HUDEP-2 (cell line): ENCODE measurements around the gene MAZ.
A peak's percentile ranks its signal among the peaks of the same experiment; 100 is the strongest.
"Not testable (repeated sequence)": the region's sequence is repeated elsewhere in the genome, so short reads cannot be mapped to it uniquely, and the experiment has no call there.

Source experiments
- DNase-seq, 76 experiments: peaks; one replicate each; lab custom pipeline; 2025; ENCODE audit not compliant: unreplicated experiment in 76 of 76; lab: John Stamatoyannopoulos, UW

MAZ gene

GRCh38 chr16:29806099-29806579 lies at the start of gene MAZ:
MAZ (plus strand) TSS chr16:29806529; CDS start chr16:29806702, 173 bp downstream.
- peak in 24 of 76 experiments; percentile 20 to 90 (median 69) for DNase-seq

DNA sequence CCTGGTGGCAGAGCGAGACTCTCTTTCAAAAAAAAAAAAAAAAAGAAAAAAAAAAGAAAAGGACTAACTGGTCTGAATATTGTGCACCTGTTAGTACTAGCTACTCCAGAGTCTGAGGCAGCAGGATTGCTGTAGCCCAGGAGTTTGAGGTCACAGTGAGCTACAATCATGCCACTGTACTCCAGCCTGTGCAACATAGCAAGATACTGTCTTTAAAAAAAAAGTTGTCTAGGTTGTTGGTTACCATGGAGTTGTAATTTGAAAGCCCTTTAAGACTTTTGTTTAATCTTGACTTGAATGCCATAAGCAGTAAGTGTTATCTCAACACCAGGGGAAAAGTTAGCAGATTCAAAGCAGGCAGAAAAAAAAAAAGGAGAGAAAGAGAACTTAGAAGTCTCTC lies 49.7 kb upstream of the MAZ start:
- no peak for DNase-seq

DNA sequence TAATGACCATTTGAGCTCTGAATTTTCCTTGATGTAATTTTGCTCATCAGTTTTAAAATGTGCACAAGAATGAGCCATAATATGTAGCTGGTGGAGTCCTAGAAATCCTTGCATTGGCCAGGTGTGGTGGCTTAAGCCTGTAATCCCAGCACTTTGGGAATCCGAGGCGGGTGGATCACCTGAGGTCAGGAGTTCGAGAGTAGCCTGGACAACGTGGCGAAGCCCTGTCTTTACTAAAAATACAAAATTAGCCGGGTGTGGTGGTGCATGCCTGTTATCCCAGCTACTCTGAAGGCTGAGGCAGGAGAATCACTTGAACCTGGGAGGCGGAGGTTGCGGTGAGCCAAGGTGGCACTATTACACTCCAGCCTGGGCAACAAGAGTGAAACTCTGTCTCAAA lies 49.2 kb upstream of the MAZ start:
- DNase-seq = not testable (repeated sequence)

GRCh38 chr16:29757950-29758466 lies 48.3 kb upstream of the MAZ start:
- DNase-seq = no peak

- no peak for DNase-seq
Measured at GRCh38 chr16:29760567-29761279, 45.6 kb upstream of the MAZ start.

DNA sequence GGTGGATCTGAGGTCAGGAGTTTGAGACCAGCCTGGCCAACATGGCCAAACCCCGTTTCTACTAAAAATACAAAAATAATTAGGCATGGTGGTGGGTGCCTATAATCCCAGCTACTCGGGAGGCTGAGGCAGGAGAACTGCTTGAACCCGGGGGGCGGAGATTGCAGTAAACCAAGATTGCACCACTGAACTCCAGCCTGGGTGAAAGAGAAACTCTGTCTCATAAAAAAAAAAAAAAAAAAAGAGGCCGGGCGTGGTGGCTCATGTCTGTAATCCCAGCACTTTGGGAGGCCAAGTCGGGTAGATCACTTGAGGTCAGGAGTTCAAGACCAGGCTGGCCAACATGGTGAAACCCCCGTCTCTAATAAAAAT lies 45.1 kb upstream of the MAZ start:
- DNase-seq = not testable (repeated sequence)

DNA sequence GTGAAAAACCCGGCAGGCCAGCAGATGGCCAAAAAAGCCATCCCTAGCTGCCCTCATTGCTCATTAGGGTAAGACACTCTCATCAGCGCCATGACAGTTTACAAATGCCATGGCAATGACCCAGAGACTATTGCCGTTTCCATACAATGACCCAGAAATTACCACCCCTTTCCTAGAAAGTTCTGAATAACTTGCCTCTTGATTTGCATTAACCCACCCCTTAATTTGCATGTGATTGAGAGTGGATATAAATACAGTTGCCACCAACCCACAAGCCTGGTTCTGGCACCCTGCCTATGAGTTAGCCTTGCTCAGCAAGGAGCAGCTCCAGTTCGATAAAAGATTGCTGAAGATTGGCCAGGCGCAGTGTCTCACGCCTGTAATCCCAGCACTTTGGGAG lies 44.4 kb upstream of the MAZ start:
- DNase-seq = no peak

- DNase-seq = no peak
Measured at GRCh38 chr16:29763326-29763725, 43.0 kb upstream of the MAZ start.

DNA sequence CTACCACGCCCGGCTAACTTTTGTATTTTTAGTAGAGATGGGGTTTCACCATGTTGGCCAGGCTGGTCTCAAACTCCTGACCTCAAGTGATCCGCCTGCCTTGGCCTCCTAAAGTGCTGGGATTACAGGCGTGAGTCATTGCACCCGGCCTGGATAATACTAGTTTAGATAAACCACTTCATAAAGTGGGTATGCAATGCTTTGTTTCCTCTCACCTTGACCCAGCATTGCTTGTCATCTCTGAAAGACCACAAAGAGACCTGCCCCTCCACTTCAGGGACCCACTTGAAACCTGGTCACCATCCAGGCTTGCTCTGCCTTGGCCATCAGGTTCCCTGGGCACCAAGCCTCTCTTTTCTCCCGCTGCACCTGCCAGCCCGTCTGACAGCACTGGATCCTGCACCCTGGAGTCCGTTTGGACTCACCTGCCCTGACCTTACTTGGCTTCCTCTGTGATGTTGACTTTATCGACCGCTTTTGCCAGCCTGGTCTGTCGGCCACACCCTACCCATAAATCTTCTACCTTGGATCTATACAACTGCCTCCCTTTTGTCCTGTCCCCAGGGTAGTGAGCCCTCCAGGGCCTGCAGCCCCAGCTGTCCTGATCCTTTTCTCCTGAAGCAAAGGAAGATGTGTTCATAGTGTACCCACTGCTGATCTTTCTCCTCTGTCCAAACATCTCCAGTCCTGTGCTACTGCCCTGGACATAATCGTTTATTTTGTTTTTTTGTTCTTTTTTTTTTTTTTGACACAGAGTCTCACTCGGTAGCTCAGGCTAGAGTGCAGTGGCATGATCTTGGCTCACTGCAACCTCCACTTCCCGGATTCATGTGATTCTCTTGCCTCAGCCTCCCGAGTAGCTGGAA lies 40.9 kb upstream of the MAZ start:
- no peak for DNase-seq

GRCh38 chr16:29766571-29766970 lies 39.8 kb upstream of the MAZ start:
- no peak for DNase-seq

- DNase-seq = no peak
Measured at GRCh38 chr16:29767062-29767461, 39.3 kb upstream of the MAZ start.

DNA sequence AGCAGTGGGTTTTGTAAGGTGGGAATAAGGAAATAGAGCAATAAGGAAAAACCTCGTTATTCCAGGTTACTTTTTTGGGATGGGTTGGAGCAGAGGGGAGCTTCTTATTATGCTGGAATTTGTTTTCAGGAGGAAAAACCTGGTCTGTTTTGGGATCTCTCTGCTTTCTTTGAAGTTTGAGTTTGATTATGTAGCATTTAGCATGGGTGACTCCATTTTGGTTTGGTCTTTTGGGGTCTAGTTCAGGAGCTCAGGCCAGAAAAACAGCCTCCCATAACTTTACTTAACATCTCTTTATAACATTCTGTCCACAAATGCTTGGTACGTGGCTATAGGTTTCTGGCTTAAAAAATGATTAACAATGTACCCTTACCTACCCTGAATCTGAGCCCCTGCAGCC lies 36.8 kb upstream of the MAZ start:
- DNase-seq = no peak

DNA sequence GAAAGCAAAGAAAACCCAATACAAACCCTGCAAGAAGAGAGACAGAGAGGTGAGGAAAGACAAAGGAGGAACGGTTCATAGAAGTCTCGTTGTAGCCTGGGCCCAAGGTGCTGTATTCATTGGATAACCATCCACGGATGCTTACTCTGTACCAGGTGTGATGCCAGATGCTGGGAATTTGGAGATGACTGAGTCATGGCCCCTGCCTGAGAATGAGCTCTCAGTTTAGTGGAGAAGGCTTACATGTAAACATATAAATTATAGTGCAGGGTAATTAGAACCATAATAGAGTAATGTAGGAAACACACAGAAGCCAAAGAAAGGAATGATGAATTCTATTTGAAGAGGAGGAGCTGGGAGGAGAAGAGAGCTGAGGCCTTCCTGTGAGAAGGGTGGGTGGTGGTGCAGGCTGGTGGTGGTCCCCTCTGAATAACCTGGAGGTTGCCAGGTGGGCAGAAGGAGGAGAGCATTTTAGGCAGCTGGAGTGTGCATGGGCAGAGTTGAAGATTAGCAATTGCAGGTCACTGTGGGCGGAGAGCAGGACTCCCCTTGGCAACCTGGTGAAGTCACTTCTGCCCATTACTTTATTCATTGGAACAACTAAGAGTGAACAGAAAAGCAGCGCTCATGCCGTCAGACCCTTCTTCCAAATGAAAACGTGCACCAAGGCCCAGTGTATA lies 35.9 kb upstream of the MAZ start:
- DNase-seq = no peak

- peak in 2 of 76 experiments; percentile 2 to 8 for DNase-seq
Measured at GRCh38 chr16:29772330-29772729, 34.0 kb upstream of the MAZ start.

DNA sequence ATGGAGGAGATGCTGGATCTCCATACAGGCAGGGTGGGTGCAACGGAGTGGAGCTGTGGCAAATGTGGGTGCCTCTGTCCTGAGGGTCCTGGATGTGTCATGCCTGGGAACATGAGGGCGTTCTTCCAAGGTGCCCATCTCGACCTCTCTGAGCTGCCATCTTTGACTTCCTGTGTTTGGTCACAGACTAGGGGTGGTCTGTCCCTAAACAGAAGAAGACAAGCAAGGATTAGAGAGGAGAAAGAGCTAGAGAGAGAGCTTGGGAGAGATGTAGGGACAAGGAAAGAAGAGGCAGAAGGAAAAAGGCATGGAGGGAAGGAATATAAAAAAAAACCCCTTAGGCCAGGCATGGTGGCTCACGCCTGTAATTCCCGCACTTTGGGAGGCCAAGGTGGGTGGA lies 31.6 kb upstream of the MAZ start:
- no peak for DNase-seq

DNA sequence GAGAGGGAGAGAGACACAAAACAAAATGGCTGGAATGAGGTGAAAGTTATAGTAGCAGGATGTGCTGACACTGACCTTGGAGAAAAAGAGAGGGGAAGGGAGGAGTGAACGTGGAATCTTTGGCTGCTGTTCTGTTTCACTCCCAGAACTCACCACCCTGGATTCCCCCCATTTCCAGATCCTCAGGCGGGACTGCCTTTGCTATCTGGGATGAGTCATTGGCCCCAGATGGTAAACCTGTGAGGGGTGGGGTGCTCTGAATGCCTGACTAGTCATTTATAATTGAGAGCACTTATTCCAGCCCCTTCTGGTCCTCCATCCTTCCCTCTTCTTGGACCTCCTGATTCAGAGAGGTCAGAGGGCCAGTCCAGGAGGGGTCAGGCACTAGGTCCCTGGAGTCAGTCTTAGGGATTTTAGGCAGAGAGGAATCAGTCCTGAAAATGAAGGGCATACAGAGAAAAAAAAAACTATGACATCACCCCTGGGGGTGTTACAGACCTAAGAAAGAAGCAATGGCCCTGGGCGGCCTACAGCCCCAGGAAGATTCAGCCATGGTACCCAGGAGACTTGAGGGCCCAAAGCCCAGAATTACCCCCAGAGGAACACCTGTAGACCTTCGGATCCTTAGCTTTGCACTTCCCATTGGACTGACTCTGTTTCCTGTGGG lies 30.5 kb upstream of the MAZ start:
- no peak for DNase-seq

DNA sequence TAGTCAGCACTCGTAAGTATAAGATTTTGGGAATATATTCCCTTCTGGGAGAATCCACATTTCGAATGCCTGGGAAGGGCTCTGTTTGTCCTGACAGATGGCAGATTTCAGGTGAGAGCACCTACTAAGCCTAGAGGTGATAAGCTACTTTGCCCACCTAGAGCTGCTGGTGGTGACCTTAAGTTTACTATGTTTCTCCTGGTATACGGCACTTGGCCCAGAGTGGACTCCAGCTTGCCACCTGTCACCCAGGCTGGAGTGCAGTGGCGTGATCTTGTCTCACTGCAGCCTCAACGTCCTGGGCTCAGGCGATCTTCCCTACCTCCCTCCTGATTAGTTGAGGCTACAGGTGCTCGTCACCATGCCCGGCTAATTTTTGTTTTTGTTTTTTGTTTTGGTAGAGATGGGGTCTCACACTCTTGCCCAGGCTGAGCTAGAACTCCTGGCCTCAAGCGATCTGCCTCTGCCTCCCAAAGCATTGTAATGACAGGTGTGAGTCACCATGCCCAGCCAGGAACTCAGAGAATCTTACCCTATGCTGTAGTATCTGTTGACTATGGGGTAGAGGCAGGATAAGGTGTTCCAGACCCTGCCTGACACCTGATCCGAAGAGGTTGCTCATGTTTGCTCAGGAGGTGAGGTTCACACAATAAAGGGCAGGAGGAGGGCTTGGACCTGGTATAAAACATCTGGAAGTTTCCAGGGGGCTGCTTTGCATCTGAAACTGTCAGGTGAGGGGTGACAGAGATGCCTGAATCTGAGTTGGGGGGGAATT lies 28.6 kb upstream of the MAZ start, which contains the start of gene ZG16:
Gene ZG16, plus strand, starts transcription at position 681 of the 775 bp plus-strand sequence. CDS start 1,011 bp downstream, outside the sequence.
- DNase-seq = no peak

GRCh38 chr16:29779474-29779873 lies 26.9 kb upstream of the MAZ start:
- no peak for DNase-seq

DNA sequence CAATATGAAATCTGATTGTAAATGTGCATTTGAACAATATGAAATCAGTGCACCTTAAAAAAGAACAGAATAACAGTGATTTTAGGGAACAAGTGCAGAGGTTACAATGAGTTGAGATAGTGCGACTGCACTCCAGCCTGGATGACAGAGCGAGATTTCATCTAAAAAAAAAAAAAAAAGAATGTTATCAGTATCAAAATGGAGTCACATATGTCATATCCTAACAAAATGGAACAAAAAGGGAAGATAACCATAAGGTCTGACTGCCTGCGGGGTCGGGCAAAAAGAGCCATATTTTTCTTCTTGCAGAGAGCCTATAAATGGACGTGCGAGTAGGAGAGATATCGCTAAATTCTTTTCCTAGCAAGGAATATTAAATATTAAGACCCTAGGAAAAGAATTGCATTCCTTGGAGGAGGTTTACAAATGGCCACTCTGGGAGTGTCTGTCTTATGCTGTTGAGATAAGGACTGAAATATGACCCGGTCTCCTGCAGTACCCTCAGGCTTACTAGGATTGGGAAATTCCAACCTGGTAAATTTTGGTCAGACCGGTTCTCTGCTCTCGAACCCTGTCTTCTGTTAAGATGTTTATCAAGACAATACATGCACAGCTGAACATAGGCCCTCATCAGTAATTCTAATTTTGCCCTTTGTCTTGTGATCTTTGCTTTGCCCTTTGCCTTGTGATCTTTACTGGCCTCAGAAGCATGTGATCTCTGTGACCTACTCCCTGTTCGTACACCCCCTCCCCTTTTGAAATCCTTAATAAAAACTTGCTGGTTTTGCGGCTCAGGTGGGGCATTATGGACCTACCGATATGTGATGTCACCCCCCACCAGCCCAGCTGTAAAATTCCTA lies 23.0 kb upstream of the MAZ start:
- not testable (repeated sequence) for DNase-seq
